ENCODE data around the gene LIMD2.

The LIMD2 gene

DNA sequence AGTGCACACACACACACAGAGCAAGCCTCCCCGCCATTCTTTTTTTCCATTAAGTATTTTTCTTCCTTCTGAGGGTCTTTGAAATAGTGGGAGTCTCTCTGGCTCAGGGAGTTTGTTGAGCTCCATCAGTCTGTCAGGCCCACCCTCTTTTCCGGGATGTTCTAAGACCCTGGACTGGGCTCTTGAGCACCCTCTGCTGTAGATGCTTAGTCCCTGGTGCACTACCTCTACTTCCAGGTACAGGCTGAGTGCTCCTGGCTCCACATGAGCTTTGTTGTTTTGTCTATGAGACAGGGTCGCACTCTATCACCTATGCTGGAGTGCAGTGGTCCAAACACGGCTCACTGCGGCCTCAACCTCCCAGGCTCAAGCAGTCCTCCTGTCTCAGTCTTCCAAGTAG lies 20.7 kb downstream of the LIMD2 start:
- DNase-seq = no peak

DNA sequence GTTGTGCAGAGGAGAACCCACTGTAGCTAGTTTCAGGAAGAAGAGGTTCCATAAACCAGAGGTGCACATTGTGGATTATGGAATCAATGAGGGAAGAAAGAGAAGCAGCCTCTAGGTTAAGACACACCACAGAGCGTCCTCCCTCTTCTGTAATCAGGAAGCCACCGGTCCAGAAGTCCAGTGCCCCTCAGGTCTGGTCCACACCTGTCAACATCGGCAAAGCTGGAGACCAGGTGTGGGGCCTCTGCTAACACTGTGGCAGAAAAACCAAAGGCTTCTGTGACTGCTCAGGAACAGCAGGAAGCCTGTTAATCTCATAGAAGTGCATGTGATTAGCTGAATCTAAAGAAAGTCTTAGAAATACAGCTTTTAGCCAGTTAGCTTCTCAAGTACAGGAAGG lies 23.3 kb downstream of the LIMD2 start:
- DNase-seq = no peak

DNA sequence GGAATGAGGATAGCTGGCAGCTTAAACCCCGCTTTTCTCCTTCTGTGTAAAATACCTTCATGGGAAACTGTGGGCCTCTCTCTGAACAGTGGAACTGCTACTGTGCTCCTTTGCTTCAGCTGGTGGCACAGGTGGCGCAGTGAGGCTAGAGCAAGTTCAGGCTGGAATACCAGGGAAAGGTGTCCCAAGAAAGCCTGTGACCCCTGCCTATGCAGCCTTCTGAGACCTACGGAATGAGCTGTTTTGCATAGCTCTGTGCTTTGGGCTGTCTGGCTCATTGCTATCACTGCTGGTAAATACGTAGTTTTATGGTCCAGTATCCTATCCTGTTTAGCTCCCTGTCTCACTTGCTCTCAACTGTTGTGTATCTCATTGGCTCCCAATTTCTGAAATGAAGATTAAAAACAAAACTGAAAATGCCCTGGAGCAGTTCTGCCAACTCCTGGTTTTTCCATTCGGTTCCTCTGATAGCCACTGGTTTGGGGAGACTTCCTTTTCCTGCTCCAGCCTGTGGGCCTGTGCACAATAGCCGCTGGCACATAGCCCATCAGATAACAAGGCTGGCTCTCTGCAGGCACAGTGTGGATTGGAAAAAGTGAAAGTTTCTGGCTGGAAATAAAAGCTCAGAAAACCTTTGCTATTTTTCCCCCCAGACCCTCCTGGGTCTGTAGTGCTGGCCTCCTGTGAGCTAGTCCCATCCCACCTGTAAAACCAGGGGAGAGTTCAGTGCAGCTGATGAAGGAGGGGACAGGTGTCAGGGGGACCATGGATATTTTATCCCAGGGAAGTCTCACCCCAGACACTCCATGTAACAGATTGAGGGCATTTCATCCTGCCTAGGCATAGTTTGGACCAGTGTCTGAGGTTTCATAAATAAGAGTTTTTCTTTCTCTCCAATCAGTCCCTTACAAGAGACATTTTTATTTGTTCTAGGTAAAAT lies 24.0 kb downstream of the LIMD2 start:
- DNase-seq = peak; percentile 72

DNA sequence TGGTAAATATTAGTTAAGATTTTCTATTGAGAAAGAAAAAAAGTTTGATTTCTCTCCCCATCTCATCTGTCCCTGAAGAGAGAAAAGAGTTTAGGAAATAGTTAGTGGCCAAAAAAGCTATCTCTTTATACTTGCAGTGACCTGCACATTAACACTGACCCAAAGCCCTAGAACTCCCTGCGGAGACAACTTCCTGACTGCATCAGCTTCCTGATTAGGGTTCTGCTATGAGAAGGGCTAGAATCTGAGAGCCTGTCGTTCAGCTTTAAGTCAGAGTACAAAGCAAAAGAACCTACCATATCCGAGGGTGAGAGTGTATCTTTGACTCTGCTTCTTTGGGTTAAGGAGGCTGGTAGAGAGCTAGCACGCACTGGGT lies 24.7 kb downstream of the LIMD2 start:
- DNase-seq = no peak

DNA sequence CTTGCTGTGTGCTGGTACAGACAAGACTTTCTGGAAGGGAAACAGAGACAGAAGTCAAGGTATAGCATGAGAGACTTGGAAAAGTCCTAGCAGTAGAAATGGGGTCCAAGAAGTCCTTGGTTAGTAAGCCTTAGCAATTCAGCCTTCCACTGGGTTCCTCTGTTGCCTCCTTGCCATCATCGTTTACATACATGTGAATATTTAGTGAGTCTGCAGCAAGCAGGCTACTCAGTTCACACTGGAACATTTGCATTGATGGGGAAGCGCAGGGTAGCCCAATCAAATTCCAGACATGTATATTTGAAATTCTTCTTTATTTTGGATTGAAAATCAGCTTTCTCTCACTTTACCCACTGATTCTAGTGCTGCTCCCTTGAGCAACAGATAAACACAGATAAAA lies 27.1 kb downstream of the LIMD2 start:
- no peak for DNase-seq

DNA sequence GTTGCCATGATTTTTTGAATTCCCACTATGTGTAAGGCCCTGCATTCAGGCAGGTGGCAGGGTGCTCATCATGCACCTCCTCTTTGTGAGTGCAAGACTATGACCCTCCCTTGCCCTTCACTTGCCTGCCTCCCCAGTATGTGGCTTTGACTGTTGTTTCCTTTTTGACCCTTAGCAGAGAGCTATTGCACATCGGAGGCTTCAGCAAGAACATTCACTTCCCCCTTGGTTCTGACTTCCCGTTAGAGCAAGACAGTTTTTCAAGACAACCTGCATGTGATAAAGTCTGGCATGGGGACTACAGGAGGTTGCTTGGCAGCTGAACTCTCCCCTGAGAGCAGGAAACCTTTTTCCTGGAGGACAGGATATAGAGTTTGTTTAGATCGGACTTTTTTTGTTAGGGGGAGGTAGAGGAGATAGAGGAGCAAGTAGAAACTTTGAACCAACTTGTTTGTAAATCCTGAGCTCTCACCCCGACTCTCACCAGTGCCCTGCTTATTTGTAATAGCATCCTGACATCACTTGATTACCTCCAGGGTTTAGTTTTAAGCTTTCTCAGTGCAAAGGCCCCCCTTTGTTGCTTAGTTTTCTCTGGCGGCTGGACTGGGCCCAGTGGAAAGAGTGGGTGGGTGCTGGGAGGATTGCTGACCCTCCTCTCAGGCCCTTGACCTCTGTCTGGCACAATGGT lies 34.3 kb downstream of the LIMD2 start:
- no peak for DNase-seq

DNA sequence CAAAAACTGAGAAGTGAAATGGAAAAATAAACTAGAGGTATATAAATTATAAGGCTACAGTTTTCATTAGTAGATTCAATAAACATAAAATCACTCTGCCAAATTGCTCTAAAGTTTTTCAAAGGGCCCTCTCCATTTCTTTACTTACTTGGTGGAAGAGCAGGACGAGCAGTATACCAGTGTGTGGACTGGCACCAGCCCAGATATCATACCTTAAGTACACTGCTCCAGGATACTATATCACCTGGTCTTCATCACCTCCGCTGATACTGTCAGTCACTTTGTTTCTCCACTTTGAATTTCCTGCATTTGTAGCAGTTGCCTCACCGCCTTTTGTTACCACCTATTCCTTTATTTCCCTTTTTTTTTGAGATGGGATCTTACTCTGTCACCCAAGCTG lies 40.1 kb downstream of the LIMD2 start:
- no peak for DNase-seq

DNA sequence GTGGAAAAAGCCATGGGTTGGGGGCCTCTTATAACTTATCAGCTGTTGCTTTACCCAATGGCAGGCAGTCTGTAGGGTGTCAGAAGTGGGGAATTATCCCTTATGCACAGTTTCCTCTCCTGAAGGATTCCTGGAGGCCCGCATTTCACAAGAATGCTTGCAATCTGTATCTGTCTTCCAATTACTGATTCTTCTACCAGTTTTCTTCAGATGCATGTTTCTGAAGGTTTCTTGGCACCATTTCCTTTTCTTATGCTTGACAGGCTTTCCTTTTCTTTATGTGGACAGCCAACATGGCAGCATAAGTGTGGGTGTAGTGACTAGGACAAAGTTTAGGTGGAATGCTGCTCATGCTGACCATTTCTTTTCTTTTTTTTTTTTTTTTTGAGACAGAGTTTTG lies 41.6 kb downstream of the LIMD2 start:
- DNase-seq = no peak

DNA sequence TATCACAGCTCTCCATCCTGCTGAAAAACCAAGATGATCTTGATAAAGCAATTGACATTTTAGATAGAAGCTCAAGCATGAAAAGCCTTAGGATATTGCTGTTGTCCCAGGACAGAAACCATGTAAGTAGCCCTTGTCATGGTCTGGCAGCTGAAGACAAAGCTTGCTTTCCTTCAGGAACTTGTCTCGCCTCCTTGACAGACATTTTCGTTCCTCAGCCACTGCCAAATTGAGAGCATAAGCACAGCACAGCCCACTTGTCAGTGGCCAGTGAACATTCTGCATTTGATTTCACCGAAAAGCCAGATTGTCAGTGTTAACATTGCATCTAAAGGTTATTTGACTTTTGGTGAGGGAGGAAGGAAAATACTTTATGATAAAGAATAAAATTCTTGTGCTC lies 42.1 kb downstream of the LIMD2 start:
- DNase-seq = no peak

DNA sequence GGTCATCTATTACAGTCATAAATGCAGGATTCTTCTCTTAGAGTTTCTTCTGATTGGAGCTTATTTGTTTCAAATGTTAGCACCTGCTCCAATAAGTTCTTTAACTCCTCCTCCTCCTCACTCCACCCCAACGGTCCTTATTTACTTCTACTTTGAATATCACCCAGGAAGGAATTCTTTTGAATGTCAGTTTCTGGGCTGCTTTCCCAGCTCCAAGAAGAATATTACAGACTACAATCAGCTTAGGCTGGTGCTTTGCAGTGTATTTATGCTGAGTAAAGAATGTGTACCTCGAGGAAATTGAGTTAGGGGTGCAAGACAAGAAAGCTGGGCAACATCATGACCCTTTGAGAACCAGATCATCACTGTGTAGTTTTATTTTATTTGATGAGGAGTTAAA lies 46.9 kb downstream of the LIMD2 start:
- no peak for DNase-seq

DNA sequence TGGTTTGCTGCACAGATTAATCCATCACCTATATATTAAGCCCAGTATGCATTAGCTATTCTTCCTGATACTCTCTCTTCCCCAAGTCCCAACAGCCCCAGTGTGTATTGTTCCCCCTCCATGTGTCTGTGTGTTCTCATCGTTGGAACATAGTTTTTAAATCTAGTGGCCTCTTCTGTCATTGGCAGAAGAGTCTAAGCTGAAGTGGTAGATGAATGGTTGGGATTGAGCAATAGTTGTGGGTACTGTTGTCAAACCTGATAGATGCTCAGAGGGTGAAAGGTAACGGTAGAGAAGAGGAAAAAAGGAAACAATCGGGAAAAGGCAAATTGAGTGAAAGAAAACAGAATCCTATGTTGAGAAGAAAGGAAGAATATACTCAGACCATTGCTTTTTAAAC lies 47.8 kb downstream of the LIMD2 start:
- no peak for DNase-seq

DNA sequence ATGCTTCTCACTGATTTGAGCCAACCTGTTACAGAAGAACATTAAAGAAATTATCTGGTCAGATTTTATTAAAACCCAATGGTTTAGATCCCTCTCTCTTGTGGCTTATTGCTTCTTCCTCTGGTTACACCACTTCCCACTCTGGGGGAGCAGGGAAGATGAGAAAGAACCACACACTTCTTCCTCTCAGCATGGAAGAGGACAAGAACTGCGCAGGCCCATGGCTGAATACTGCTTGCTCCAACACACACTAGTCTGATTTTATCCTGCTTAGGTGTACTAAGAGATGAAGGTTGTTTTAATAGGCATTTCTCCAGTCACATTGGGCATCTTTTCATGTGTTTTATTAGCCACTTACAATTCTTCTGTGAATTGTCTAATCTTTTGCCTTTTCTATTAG lies 50.1 kb downstream of the LIMD2 start:
- DNase-seq = no peak

DNA sequence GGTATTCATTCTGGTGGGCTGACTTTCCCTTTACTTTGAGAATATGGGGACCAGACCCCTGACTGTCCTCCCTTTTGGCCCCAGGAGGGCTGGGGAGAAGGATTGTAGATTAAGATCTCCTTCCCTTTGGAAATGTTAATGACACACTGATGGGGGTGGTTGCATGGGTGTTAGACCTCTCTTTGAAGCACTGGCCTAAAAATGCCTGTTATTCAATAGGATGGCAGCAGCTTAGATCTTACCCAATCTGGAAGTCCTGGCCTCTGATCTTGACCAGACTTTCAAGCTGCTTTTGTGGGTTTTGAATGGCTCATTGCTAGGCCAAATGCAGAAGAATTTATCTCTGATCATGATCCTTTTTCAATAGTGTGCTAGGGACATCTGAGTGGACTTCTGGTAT lies 52.0 kb downstream of the LIMD2 start:
- no peak for DNase-seq

DNA sequence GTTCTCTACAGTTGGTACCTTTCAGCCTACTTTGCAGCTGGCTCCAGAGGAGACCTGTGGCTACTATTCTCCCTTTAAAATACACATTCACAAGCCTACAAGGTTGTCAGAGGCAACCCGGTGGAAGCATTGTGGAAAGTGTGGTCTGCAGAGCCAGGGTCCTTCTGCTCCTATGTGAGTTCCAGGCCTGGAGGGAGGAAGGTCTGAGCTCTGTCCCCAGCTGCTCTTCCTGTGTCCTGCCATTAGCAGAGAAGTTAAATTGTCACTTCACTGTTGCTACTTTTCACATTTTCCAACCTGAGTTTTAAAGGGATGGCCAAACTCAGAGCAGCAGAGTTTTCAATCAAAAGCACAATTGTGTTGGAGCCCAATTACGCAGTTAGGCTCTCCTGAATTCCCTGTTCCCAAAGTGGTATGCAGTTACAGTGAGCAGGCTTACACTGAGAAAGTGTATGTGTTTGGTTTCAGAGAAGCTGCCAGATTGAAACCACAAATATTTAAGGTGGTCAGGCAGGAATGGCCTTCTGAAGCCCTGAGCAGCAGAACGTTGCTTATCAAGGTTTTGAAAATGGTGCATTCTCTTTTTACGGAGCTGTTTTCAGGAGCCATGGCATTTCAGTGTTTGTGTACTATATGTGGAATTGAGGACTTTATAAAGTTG lies 52.7 kb downstream of the LIMD2 start:
- peak; percentile 74 for DNase-seq

DNA sequence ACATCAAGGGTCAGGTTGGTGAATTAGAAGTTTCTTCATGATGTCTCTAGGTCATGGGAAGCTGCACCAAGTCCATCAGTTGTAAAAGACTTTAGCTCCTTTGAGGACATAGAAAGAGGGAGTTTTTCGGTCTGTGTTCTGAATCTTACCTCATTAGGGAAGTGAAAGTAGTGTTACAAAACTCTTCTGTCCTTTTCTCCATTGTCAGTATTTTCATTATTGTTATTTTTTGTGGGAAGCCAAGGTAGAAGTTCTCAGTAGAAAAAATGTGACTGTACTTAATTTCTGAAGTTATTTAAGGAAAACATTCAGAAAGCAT lies 53.5 kb downstream of the LIMD2 start:
- no peak for DNase-seq
